Tongue (tissue), 3 donors: Measurements from ENCODE around the gene FBXW9. TPM values are rescaled to one million over a fixed set of nuclear protein-coding genes. Genes with fewer than 3 reads are reported as not detected.
"Not testable (repeated sequence)": the region's sequence is repeated elsewhere in the genome, so short reads cannot be mapped to it uniquely, and the experiment has no call there.

Experiments used
- DNase-seq: peaks from one replicate; pipeline ENCODE4 v3.0.0-alpha.2; 2015
- small RNA-seq: library from RNA; depleted of rRNA; stranded (forward); fragments of <200 nt; gene quantifications from one replicate; pipeline ENCODE3, GENCODE V24; 2014; ENCODE audit warnings: low replicate concordance
- total RNA-seq: library from RNA; depleted of rRNA; stranded (reverse); fragments of >200 nt; gene quantifications from one replicate; pipeline ENCODE4 v1.2.3, GENCODE V29; 2014

FBXW9 gene
- total RNA-seq, 1 donor from 2014 or later, result 8.0 TPM

GRCh38 chr19:12652219-12652618 lies 44.2 kb downstream of the FBXW9 start:
- no peak for DNase-seq

- DNase-seq, result no peak
These were observed 46.5 kb downstream of the FBXW9 start for GRCh38 chr19:12649941-12650340.

- DNase-seq, result no peak
These were observed 48.3 kb downstream of the FBXW9 start for GRCh38 chr19:12648088-12648487.

- peak; percentile 41 for DNase-seq
These were observed 48.9 kb downstream of the FBXW9 start for GRCh38 chr19:12647490-12648071.

- no peak for DNase-seq
These were observed 49.4 kb downstream of the FBXW9 start for GRCh38 chr19:12647047-12647446.

- DNase-seq, result no peak
These were observed 49.9 kb downstream of the FBXW9 start for GRCh38 chr19:12646551-12646950.

- DNase-seq, result not testable (repeated sequence)
These were observed 52.7 kb downstream of the FBXW9 start for GRCh38 chr19:12643716-12644115.

- no peak for DNase-seq
These were observed 53.9 kb downstream of the FBXW9 start for GRCh38 chr19:12642506-12642905.

GRCh38 chr19:12641456-12641855 lies 55.0 kb downstream of the FBXW9 start:
- DNase-seq, result no peak

- peak; percentile 83 for DNase-seq
These were observed 56.4 kb downstream of the FBXW9 start for GRCh38 chr19:12639901-12640613.

Small RNA genes within 50 kb of the gene (small RNA-seq; reads per million reads assigned to genes)
- 39.4 reads per million, percentile 96 among the genes with 10 or more reads in this experiment for gene SNORD41

Other genes with a start within 250 kb of the FBXW9 start
- gene ZNF709, start 211.8 kb downstream of the FBXW9 start, total RNA-seq, result 7.0 TPM
- 13.2 TPM for gene ZNF564, start 145.1 kb downstream of the FBXW9 start, total RNA-seq
- gene ZNF490, start 85.8 kb downstream of the FBXW9 start, total RNA-seq, result 6.1 TPM
- 26.3 TPM for gene ZNF791, start 85.7 kb downstream of the FBXW9 start, total RNA-seq
- gene MAN2B1, start 29.9 kb downstream of the FBXW9 start, total RNA-seq, result 44.5 TPM
- gene WDR83, start 29.8 kb downstream of the FBXW9 start, total RNA-seq, result 7.2 TPM
- 64.5 TPM for gene DHPS, start 14.8 kb downstream of the FBXW9 start, total RNA-seq
- gene GNG14, start 8.6 kb downstream of the FBXW9 start, total RNA-seq, result not detected
- 44.7 TPM for gene TNPO2, start 27.3 kb upstream of the FBXW9 start, total RNA-seq
- 121 TPM for gene TRIR, start 38.1 kb upstream of the FBXW9 start, total RNA-seq
- gene GET3, start 40.9 kb upstream of the FBXW9 start, total RNA-seq, result 42.9 TPM
- gene BEST2, start 55.2 kb upstream of the FBXW9 start, total RNA-seq, result not detected
- 68.5 TPM for gene HOOK2, start 78.9 kb upstream of the FBXW9 start, total RNA-seq
- gene JUNB, start 94.9 kb upstream of the FBXW9 start, total RNA-seq, result 157 TPM
- gene PRDX2, start 105.2 kb upstream of the FBXW9 start, total RNA-seq, result 304 TPM
- gene THSD8, start 105.4 kb upstream of the FBXW9 start, total RNA-seq, result not detected
- 10.4 TPM for gene RNASEH2A, start 110.0 kb upstream of the FBXW9 start, total RNA-seq
- not detected for gene RTBDN, start 137.9 kb upstream of the FBXW9 start, total RNA-seq
- gene MAST1, start 141.9 kb upstream of the FBXW9 start, total RNA-seq, result 0.92 TPM
- 9.1 TPM for gene DNASE2, start 184.8 kb upstream of the FBXW9 start, total RNA-seq
- gene KLF1, start 190.6 kb upstream of the FBXW9 start, total RNA-seq, result 1.6 TPM
- gene GCDH, start 194.5 kb upstream of the FBXW9 start, total RNA-seq, result 46.5 TPM
- not detected for gene SYCE2, start 222.7 kb upstream of the FBXW9 start, total RNA-seq
- 36.9 TPM for gene FARSA, start 237.1 kb upstream of the FBXW9 start, total RNA-seq
- gene CALR, start 242.0 kb upstream of the FBXW9 start, total RNA-seq, result 383 TPM
- 77.8 TPM for gene RAD23A, start 249.2 kb upstream of the FBXW9 start, total RNA-seq